Ammon's horn (tissue), 1 donor: ENCODE results near the gene GORASP1.

Experiments used
- DNase-seq: peaks from one replicate; pipeline ENCODE4 v3.0.0-alpha.2; 2016; ENCODE audit warnings: low spot score

GORASP1 gene

DNA sequence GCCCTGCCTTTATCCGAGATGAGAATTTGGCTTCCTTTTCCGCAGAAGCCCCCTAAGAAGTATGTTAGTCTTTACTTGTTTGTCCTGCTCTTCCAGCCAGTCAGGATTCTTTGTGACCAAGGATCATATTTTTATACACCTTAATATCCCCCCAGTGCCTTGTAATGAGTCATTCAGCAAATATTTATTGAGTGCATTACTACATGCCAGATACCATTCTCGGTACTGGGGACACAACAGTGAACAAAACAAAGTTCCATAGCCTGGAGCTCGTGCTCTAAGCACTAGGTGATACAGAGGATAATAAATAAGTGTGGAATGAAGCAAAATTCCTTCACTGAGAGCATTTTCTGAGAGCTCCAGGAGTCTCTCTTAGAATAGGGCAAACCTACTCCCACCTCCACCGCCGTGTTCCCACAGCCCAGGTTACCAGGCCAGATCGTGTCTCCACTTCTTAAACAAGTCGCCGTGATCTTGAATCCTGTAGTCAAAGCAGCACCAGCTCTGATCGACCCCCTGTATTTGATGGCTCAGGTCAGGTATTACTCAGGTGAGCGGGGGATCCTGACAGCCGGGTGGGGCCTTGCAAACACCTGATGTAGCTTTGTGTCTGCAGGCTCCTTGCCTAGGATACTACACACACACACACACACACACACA, 18.5 kb upstream of the GORASP1 start:
- DNase-seq = no peak

DNA sequence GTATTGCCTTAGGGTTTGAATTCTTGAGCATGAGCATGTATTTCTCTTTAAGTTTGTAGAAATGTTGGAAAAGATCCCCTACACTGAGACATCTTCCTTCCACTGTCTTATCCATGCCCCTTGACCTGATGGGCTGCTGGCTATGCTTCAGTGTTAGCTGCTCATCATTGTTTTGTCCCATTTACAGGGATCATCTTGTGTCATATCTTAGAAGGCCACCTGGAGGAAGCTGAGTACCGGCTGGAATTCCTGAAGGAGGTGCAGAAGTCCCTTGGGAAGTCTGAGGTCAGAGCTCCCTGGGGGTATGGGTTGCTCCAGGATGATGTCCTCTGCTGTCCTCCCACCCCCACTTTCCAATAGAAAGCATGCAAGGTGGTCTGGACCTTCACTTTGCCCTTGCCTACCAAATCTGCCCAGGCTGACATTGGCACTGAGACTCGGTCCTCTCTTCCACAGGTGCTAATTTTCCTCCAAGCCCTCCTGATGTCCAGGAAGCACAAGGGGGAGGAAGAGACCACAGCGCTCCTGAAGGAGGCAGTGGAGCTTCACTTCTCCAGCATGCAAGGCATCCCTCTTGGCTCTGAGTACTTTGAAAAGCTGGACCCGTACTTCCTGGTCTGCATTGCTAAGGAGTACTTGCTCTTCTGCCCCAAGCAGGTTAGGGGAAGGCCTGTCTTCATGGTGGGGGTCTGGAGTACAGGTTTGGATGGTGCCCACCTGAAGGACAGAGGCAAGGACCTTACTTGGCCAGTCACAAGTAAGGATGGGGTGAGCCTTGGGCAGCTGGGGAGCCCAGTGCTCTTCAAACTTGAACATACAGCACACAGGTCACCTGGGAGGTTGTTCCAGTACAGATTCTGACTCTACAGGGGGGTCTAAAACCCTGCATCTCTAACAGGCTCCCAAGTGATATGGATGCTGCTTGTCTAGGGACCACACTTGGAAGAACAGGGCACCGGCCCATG, 17.7 kb upstream of the GORASP1 start:
- no peak for DNase-seq

DNA sequence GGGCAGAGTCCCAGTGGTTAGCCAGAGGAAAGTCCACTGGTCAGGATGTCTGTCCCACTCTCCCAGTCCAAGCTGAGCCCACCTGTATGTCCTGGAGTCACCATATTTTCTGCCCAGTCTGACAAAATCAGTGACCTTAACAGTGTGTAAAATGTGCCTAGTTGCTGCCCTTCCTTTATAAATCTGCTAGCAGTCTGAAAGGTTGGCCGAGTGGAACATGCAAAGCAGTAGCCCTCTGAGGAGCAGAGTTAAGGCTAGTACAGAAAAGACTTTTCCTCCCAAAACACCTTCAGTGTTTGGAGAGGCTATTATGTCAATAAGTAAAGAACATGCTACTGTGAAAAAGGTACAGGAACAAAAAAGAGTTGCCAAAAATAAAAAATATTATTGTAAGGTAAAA, 15.4 kb upstream of the GORASP1 start:
- no peak for DNase-seq

DNA sequence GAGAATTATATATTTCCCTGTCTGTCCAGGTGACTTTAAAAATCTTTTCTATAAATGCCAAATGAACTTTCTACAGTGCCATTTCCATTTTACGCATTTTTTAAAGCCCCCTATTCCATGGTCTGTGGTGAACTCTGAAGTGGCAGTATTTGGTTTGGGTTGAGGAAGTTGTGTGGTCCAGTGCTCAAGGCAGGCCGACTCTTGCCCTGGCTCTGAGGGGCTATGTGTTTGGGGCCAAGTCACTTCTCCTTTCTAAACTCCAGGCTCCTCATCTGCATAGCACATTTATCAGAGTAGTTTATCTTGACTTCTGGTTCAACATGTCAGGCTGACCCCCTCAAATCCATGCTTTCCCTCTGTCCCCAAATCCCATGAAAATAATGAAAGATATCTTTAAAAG, 14.2 kb upstream of the GORASP1 start:
- no peak for DNase-seq

DNA sequence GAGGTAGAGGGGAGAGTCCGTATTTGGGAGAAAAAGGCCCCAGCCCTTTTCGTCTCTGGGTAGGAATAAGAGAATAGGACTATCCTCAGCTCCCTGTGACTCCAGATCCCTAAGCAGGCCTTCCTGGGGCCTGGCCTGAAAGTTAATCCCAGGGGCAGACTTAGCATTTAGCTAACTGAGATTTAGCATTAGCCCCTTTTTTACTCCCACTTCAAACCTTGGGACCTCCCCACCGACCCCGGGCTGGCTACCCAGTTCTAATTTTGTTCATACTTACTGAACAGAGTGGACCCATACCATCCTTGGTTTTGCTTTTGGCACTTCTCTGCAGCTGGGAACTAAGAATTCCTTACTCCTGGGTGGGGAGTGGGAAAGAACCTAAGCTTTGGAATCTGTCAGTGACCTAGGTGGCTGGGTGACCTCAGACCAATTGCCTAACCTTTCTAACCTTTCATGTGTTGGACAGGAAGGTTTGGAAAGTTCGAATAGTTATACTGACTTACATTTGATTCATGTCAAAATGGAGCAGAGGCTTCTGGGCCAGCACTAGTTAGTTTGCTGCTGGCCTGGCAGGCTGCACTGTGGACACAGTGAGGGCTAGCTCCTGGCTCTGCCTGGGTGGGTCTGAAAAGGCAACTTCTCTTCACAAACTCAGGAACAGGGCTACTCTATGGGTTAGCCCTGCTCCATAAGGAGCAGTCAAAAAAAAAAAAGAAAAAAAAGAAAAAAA, 11.7 kb upstream of the GORASP1 start:
- DNase-seq = no peak

DNA sequence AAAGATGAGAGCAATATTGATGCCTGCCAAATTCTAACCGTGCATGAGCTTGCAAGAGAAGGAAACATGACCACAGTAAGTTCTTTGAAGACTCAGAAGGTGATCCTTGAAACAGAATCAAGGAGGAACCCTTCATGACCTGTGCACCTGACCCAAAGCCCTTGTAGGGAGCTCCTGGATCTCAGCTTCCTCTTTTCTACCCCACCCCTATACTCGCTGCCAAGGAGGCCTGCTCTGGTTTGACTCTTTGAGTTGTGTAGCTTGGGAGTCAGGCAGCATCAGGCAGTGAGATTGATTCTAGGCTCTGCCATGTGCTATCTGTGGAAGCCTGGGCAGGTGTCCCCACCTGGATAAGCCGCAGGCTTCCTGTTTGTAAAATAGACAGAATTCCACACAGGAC, 10.7 kb upstream of the GORASP1 start:
- DNase-seq = no peak

DNA sequence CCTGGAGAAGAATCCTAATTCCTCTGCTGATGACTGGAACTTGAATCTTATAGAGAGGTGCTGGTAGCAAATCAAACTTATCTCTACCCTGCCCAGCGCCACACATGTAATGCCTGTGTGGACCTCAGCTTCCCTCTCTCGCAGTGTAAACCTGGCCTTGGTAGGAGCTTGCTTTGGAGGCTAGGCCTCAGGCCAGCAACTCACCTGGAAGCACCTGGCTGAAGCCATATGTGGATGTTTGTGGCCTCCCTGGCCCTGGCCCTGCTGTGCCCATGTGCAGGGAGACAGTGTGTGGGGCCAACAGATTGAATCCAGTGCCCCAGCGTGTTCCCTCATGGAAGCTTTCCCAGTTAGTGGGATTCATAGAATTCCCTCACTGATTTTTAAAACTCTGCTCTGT, 8.4 kb upstream of the GORASP1 start:
- no peak for DNase-seq

DNA sequence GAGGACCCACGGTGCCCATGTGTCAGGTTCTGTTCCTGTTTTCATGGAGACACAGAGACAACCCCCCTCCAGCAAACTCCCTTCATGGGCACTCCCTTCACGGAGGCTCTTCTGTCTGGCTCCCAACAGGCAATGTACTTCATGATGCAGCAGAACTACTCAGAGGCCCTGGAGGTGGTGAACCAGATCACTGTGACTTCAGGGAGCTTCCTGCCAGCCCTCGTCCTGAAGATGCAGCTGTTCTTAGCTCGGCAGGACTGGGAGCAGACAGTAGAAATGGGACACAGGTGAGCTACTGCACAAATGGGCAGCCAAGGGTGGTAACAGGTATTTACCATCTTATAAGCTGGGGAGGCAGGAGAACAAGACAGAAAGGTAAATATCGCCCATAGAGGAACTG, 7.0 kb upstream of the GORASP1 start:
- DNase-seq = no peak

DNA sequence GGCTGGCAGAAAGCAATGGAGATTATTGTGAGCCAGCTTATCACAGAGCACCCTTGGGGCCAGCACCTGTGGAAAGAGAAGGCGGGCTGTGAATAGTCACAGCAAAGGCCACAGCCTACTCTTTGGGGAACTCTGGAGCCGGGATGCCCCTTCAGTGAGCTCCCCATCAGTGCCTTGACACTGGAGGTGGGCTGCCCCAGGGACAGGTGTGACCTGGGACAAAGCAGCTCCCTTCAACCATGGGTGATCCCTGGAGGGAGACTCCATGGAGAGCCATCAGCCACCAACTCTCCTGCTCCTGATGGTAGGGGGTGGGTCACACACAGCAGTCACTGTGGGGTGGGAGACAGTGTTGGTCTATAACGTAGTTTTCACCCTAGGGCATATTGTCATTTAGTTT, 5.9 kb upstream of the GORASP1 start:
- DNase-seq = no peak

DNA sequence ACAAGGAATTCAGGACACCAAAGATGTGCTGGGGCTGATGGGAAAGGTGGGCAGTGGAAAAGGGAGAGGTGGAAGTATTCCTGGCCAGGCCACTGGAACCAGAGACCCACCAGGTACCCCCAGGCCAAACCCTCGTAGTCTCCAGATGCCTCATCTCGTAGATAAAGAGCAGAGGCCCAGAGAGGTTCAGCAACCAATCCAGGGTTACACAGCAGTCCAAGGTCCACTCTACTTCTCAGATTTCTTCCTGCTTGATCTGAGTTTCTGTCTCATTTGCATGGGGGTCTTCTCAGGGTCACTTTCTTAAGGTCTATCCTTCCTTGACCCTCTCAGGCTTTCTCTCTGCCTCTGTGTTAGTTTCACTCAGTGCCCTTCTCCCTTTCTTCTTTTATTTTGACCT, 5.1 kb upstream of the GORASP1 start:
- no peak for DNase-seq

DNA sequence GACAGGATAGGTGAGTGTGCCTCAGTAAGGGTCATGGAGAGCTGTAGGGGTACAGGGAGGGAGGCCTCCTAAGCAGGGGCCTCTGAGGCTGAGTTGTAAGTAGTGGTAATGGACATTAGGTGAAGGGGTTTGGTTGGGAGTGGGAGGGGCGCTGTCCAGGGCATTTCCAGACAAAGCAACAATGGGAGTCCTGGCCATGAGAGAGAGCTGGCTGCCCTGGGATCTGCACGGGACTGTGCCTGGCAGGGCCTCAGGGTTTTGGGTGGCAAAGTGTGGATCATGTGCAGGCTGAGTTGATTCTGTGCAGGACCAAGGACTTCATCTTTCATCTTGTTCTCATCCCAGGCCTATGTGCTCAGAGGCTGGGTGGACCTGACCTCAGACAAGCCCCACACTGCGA, 4.7 kb upstream of the GORASP1 start:
- DNase-seq = no peak

DNA sequence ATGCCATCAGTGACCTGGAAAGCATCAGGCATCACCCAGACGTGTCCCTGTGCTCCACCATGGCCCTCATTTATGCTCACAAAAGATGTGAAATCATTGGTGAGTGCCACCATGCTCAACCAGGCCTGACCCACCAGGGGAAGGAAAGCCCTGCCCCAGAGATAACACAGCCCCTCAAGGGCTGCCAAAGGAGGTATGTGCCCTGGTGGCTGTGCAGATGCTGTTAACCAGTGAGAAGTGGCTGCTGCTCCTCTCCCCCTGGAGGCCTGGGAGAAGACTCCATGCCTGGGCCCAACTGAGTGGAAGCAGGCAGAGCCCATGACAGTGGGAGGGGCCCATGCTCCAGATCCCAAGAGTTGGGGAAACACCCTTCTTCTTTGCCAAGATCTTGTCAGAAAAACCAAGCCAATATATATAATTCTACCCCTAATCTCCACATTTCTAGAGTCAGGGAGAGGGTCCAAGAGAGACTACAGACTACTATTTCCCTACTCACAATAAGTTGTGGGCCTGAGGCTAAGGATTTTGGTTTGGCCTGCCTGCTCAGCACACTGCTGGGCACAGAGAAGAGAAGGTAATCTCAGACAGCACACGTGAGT, 2.7 kb upstream of the GORASP1 start:
- DNase-seq = no peak

DNA sequence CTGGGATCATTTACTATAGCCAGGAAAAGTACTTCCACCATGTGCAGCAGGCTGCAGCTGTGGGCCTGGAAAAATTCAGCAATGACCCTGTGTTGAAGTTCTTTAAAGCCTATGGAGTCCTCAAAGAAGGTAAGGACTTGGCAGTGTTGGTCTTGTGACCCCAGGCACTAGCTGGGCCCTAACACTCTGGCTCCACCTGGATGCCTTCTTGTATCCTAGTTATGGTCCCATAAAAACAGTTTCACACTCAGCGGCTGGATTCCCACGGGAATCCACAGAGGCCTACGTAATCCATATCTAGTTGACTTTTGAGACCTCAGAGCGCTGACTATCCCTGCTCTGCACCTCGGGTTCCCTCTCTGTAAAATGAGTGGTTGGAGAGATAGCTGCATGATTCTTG, 1.7 kb upstream of the GORASP1 start:
- DNase-seq = no peak

DNA sequence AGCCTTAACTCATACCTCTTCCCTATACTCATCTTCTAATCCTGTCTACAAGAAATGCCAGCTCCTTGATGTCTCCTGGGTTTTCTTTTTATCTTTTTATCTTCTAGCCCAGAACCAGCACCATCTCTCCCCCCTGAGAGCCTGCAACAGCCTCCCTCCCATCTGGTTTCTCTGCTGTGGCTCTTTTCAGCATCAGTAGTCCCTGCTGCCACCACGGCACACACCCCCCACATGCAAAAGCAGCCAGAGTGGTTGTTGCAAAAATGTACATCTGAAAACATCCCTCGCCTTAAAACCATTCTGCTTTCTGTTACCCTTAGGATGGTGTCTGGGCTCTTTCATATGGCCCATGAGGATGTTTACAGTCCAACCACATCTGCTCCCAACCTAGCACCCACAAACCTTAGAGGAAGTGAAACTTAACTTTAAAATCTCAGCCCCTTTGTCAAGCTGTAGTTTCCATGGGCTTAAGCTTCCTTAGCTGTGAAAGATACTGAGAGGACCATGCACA, 828 bp upstream of the GORASP1 start:
- peak; percentile 63 for DNase-seq

DNA sequence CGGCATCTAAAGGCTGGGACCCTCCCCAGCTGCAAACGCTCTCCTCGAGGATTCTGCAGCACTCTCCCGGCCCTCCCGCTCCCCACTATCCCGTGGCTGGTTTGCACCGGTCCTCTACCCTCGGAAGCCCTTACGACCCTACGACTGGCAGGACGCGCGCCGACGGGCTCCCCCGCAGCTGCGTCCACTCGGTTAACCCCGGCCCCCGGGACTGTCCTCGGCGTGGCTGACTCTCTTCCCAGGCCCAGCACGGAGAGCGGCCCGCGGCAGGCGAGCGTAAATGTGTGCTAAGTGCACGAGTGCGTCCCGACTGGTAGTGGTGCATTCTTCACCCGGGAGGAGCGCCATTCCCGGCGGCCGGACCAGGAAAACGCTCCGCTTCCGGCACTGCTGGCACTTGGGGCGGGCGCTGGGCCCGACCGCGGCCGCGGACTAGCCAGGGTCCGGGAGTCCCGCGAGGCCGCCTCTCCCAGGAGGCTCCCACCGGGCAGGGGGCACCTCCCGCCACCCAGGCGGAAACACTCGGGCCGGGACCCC, 508 bp downstream of the GORASP1 start:
- peak; percentile 47 for DNase-seq

DNA sequence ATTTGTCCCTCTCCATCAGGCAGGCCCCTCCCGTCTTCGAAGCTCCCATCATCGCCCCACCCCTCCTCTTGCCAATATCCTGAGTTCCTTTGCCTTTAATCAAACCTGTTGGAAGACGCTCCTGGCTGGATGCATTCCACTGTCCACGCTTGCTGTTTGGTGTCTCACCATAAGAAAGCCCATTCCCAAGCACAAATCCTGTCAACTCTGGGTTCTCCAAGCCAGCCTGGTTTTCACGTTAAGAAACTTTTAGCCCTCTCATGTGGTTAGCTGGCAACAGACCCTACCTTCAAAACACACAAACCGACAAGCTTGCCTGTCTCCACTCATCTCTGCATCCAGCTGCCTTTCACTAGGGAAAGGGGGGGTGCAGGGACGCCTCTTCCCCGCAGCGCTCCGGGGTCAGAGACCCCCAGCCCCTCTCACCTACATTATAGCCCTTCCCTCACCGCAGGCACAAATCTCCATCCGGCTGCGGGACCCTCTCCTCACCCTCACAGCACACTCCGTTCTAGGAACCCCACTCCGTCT, 1.1 kb downstream of the GORASP1 start:
- no peak for DNase-seq

DNA sequence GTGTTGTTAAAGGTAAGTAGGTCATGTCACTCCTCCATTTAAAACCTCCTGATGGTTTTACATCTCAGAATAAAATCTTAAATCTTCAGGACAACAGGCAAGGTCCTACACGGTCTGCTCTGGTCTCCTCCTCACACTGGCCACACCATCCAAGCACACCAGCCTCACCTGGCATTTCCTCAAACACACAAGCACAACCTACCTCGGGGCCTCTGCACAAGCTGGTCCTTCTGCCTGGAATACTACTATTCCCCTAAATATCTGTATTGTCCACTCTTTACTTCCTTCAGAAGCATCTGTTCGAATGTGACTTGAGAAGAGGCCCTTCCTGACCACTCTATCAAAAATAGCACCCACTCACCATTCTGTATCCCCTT, 1.8 kb downstream of the GORASP1 start:
- DNase-seq = no peak

DNA sequence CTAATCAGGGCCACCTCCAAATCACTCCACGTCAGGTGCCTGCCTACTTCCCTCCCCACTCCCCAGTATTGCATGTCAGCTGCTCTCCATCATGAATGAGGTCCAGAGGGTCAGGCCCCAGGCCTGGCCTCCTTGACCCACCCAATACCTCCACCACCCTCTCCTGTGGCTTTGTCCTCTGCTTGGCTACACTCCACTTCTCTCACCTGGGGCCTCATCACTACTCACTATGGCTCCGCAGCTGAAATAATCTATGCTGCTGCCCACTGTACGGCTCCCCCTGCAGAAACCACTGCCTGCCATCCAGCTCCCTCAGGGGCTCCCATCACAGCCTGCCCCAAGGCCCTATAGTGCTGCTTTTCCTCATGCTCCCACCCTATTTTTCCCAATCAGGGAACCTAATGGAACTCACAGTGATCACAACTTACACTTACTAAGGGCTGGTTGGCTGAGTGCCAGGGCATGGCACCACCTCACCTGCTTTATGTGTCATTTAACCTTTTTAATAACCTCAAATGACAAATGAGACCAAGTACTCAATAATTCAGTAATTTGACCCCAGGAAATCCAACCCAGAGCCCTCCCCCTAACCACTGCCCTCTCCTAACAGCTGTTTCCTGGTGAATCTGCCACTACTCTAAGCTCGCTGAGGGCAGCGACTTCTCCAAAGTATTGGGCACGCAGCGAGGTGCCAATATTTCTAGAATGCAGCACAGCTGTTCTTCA, 2.3 kb downstream of the GORASP1 start:
- no peak for DNase-seq

DNA sequence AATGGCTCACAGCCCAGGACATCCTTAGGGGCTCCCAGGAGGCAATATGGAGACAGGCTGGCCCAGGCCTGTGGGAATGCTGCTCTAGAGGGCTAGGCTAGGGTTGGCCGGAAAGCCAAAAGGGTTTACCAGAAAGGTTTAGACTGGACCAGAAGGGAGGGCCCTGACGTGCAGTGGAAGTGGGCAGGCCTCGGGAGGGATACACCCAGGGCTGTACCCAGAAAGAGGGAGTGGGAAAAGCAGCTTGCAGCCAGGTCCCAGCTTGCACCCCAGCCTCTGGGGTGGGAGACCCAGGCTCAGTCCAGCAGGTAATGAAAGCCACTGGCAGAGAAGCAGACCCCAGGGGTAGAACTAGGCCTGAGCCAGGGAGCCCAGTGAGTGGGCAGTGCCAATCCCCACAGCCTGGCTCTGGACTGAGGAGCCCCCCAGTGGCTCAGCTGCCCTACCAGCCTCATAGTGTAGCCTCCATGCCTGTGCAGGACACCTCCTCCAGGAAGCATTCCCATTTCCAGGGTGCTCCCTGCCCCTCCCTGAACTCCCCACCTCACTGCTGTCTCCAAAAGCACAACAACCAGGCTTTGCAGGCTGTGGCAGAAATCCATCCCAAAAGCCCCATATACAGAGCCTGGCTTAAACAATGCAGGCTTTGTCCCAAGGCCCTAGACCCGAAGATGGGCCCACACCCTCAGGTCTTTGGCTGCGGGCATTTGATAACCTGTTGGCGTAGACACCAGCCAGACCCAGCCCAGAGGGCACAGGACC, 3.5 kb downstream of the GORASP1 start:
- no peak for DNase-seq

DNA sequence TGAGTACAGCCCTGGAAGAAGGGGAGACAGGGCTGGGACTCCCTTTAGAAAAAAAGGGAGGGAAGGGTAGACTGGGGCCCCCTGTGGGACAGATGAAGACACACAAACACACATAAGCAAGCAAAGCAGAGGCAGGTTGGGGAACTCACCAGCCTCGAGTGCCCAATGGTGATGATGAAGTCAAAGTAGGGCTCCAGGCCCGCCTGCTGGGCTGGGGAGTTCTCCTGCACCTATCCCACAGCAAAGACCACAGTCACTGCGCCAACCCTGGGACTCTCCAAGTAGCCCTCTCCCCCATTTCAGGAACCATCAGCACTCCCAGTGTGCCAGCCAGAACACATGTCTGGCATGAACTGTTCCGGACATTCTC, 4.1 kb downstream of the GORASP1 start:
- DNase-seq = no peak
